HUES48 (cell line): ENCODE measurements around the gene CST8.
"Not testable (repeated sequence)": the region's sequence is repeated elsewhere in the genome, so short reads cannot be mapped to it uniquely, and the experiment has no call there.

ENCODE experiments used
- H3K27ac ChIP-seq: one replicate; pipeline ENCODE4 v1.7.0; 2013; ENCODE audit warnings: low read depth, low read length, inconsistent platforms
- H3K27me3 ChIP-seq: 2 replicates; pipeline ENCODE4 v1.6.1; 2013; ENCODE audit warnings: mild to moderate bottlenecking, low read length; ENCODE audit not compliant: control insufficient read depth, insufficient read depth
- H3K36me3 ChIP-seq: 2 replicates; pipeline ENCODE4 v1.6.1; 2013; ENCODE audit warnings: low read length; ENCODE audit not compliant: control insufficient read depth, insufficient read depth
- H3K4me1 ChIP-seq: 2 replicates; pipeline ENCODE4 v1.6.1; 2013; ENCODE audit warnings: mild to moderate bottlenecking, low read length; ENCODE audit not compliant: control insufficient read depth, insufficient read depth
- H3K4me3 ChIP-seq: 2 replicates; pipeline ENCODE4 v1.5.1; 2013; ENCODE audit warnings: mild to moderate bottlenecking, low read depth, low read length
- H3K9ac ChIP-seq: 2 replicates; pipeline ENCODE4 v1.6.1; 2013; ENCODE audit warnings: mild to moderate bottlenecking, low read depth, low read length, moderate library complexity
- H3K9me3 ChIP-seq: 2 replicates; pipeline ENCODE4 v1.6.1; 2013; ENCODE audit warnings: low read length; ENCODE audit not compliant: control insufficient read depth, insufficient read depth

The CST8 gene

DNA sequence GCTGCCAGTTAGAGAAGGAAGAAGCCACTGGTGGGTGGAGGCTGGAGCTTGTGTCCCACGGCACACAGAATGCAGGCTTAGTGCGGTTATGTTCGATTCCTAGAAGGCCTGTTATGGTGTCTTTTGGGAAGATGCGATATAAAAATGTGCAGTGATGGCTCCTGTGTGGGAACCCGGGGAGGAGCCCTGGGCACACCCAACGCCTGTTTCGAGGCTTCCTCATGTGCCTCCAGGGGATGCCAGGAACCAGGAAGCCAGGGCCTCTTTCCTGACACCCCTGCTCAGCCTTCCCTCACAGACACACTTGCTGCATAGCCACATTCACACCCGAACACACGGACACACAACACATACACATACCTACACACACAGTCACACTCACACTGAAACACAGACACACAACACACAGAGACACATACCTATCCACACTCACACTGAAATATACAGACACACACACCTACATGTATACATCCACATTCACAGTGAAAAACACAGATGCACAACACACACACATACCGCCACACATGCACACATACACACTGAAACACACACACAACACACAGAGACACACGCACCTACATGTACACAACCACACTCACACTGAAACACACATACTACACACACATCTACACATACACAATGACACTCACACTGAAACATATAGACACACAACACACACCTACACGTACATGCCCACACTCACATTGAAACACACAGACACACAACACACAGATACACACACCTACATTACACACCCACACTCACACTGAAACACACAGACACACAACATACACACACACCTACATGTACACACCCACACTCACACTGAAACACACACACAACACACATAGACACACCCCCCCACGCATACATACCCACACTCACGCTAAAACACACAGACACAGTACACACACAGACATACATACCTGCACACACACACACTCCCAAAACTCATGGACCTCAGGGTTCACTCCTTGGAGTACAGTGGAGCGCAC lies 37.1 kb upstream of the CST8 start:
- no peaks in the 10 kb centered on the region for H3K4me1 ChIP-seq
- H3K36me3 ChIP-seq = no peaks in the 10 kb centered on the region
- H3K27ac ChIP-seq = no peak overlapping the region
- H3K4me3 ChIP-seq = no peak overlapping the region
- no peaks in the 10 kb centered on the region for H3K27me3 ChIP-seq
- no peaks in the 10 kb centered on the region for H3K9me3 ChIP-seq
- H3K9ac ChIP-seq = no peak overlapping the region

DNA sequence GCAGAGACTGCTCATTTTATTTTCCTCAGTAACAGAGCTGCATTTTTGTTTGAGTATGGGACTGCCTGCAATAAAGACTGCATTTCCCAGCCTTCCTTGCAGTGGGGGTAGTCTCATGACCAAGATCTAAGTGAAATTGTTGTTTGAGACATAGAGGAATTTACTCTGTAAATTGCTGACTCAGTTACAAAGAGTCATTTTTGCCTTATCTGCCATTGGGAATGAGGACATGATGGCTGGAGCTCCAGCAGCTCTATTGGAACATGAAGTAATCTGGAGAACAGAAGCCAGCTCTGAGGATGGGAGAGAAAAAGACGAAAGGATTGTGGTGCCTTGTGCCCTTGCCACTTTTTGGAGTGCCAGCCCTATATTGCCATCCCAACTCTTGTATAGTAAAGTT lies 36.1 kb upstream of the CST8 start:
- Histone ChIP-seq H3K4me3 (no peak overlapping the region), H3K27me3 (no peaks in the 10 kb centered on the region), H3K4me1 (no peaks in the 10 kb centered on the region), H3K9ac (no peak overlapping the region), H3K27ac (no peak overlapping the region), H3K9me3 (no peaks in the 10 kb centered on the region), H3K36me3 (no peaks in the 10 kb centered on the region)

DNA sequence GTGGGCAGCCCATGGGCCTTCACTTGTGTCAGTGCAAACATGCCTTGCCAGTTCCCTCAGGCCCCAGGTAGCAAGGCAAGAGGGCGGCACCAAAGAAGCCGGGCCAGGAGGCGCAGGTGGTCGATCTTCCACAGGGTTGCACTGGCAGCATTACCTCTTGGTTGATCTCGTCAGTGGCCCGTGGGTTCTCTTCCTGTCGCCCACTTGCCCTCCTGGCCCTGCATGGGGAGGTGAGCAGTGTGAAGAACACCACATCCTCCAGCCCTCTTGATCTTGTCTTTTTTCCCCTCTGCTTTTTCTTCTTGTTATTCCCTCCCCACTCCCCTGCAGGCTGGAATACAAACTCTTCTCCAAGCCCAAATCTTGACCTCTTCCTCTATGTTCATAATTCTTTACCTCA lies 35.3 kb upstream of the CST8 start:
- no peak overlapping the region for H3K4me3 ChIP-seq
- H3K36me3 ChIP-seq = no peaks in the 10 kb centered on the region
- H3K9me3 ChIP-seq = no peaks in the 10 kb centered on the region
- H3K27me3 ChIP-seq = no peaks in the 10 kb centered on the region
- H3K9ac ChIP-seq = no peak overlapping the region
- H3K27ac ChIP-seq = no peak overlapping the region
- no peaks in the 10 kb centered on the region for H3K4me1 ChIP-seq

DNA sequence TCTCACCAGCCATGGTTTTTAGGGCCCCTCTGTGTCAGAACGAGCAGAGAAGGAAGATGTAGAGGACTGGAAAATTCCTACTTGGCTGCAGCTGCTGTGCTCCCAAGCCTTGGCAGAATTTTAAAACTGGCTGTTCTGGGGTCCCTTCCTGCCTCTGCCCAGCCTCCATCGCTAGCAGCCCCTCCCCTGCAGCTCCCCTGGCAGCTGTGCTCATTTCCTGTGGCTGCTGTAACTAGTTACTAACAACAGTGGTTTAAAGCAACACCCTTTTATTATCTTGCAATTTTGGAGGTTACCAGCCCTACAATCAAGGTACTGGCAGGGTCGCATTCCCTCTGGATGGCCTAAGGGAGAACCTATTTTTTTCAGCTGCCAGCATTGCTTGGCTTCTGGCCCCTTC lies 34.5 kb upstream of the CST8 start:
- H3K9me3 ChIP-seq = no peaks in the 10 kb centered on the region
- no peak overlapping the region for H3K27ac ChIP-seq
- no peaks in the 10 kb centered on the region for H3K27me3 ChIP-seq
- H3K4me3 ChIP-seq = no peak overlapping the region
- H3K9ac ChIP-seq = no peak overlapping the region
- H3K36me3 ChIP-seq = no peaks in the 10 kb centered on the region
- no peaks in the 10 kb centered on the region for H3K4me1 ChIP-seq

DNA sequence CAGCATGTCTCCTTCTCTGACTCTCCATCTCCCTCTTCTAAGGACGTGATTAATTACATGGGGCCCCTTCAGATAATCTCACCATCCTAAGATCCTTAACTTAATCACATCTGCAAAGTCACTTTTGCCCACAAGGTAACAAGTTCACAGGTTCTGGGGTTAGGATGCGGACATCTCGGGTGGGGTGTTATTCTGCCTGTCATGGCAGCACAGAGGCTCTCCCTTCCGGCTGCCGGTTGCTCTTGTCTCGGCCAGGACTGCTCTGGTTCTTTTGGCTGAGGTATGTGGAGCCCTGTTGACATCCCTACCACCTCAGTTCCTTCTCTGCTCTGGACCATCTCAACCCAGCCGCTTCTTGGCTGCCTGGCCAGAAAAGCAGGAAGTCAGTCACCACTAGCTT lies 34.0 kb upstream of the CST8 start:
- Histone ChIP-seq H3K4me3 (no peak overlapping the region), H3K27me3 (no peaks in the 10 kb centered on the region), H3K4me1 (no peaks in the 10 kb centered on the region), H3K9ac (no peak overlapping the region), H3K9me3 (no peaks in the 10 kb centered on the region), H3K36me3 (no peaks in the 10 kb centered on the region), H3K27ac (no peak overlapping the region)

DNA sequence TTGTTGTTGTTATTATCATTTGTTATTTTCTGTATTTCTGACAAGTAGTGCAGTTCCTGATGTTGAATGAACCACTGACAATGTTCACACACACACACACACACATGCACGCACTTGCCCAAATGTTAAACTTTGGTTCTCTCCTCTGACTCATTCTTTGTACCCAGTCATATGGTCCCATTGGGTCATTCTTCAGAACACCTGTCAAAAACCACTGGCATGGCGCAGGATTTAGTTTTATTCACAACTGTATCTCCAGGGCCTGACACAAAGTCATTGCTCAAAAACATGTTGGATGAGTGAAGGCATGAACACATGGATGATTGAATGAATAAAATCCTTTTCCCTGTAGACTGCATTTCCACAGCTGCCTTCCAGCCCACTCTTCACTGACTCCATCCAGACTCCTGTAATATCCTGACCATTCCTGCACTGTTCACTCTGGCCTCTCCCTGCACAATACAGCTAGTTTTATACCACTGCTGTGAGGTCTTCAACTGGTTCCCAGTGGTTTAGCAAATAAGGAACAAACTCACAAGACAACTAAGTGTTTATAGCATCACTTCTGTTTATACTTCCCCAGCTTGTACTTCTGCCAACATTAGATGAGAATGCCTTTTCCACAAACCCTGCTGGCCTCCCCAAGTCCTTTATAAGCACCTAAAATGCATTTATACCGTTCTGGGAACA lies 31.3 kb upstream of the CST8 start:
- Histone ChIP-seq H3K27ac (no peak overlapping the region), H3K9ac (no peak overlapping the region), H3K9me3 (peaks cover 8% of the 10 kb centered on the region), H3K27me3 (no peaks in the 10 kb centered on the region), H3K4me3 (no peak overlapping the region), H3K36me3 (no peaks in the 10 kb centered on the region), H3K4me1 (no peaks in the 10 kb centered on the region)

DNA sequence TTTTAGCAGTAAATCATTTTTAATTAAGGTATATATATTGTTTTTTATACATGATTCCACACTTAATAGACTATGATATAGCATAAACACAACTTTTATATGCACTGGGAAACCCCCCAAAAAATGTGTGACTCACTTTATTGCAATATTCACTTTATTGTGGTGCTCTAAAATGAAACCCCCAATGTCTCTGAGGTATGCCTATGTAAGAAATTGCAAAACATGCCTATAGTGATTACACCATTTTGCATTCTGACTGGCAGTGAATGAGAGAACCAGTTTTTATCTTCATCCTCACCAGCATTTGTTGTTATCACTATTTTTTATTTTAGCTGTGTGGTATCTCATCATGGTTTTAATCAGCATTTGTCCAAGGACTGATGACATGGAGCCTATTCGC lies 29.7 kb upstream of the CST8 start:
- Histone ChIP-seq H3K4me1 (no peaks in the 10 kb centered on the region), H3K9ac (no peak overlapping the region), H3K27me3 (no peaks in the 10 kb centered on the region), H3K4me3 (no peak overlapping the region), H3K9me3 (peaks cover 20% of the 10 kb centered on the region), H3K27ac (no peak overlapping the region), H3K36me3 (no peaks in the 10 kb centered on the region)

DNA sequence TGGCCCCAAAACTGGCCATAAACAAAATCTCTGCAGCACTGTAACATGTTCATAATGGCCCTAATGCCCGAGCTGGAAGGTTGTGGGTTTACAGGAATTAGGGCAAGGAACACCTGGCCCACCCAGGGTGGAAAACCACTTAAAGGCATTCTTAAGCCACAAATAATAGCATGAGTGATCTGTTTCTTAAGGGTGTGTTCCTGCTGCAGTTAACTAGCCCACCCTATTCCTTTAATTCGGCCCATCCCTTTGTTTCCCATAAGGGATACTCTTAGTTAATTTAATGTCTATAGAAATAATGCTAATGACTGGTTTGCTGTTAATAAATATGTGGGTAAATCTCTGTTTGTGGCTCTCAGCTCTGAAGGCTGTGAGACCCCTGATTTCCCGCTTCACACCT lies 24.0 kb upstream of the CST8 start:
- not testable (repeated sequence) for H3K27ac ChIP-seq, H3K36me3 ChIP-seq
- peaks cover 39% of the 10 kb centered on the region for H3K9me3 ChIP-seq

DNA sequence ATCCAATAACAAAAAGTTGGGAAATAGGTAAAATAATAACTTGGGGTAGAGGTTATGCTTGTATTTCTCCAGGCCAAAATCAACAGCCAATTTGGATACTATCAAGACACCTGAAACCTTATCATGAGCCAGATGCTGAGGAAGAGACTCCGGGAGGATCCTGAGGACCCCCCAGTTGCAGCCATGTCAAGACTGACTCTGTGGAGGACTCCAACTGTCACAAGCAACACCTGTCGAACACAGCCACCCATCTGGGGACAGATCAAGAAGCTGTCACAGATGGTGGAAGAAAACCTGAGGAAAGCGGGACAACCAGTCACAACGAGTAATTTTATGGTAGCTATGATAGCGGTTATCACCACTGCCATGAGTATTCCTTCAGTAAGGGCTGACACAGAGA lies 18.6 kb upstream of the CST8 start:
- H3K9me3 ChIP-seq, H3K9ac ChIP-seq, H3K4me3 ChIP-seq, H3K36me3 ChIP-seq, H3K27me3 ChIP-seq, H3K27ac ChIP-seq: not testable (repeated sequence)
- peaks cover 31% of the 10 kb centered on the region for H3K4me1 ChIP-seq

More for the DNA sequence above, 24.0 kb upstream of the CST8 start:
- H3K4me3 ChIP-seq, H3K9ac ChIP-seq, H3K27me3 ChIP-seq: not testable (repeated sequence)
- H3K4me1 ChIP-seq = peaks cover 11% of the 10 kb centered on the region

DNA sequence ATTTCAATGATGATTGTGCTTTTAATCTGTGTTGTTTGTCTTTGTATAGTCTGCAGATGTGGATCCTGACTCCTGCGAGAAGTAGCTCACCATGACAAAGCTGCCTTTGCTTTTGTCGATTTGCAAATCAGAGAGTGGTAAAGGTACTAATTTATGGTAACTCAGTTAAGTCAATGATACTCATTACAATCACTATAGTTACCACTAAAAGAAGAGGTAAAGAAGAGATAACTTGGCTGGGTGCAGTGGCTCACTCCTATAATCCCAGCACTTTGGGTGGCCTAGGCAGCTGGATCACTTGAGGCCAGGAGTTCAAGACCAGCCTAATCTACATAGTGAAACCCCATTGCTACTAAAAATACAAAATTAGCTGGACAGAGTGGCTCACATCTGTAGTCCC lies 17.6 kb upstream of the CST8 start:
- peaks cover 31% of the 10 kb centered on the region for H3K4me1 ChIP-seq
- H3K9me3 ChIP-seq, H3K27me3 ChIP-seq, H3K9ac ChIP-seq, H3K36me3 ChIP-seq, H3K4me3 ChIP-seq: not testable (repeated sequence)
- H3K27ac ChIP-seq = peak overlapping the region; percentile 59

DNA sequence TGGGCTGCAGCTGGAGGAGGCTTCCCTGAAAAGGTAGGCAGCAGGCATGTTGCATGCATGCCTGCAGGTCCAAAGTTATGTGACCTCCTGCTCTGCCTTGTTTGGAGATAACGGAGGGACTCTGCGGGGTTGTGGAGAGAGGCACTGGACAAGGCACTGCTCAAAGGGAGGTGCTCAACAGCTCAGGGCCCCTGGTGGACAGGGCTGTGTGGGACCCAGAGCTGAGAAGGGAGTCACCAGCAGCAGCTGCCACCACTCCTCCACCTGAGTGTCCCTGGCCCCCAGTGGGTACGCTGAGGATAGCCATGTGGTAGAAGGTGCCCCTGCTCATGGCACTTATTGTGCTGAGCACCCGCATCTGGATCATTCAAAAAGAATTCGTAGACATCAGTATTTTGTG lies 15.5 kb upstream of the CST8 start:
- H3K4me3 ChIP-seq = no peak overlapping the region
- H3K9ac ChIP-seq = no peak overlapping the region
- H3K4me1 ChIP-seq = peaks cover 29% of the 10 kb centered on the region
- H3K9me3 ChIP-seq = no peaks in the 10 kb centered on the region
- no peaks in the 10 kb centered on the region for H3K36me3 ChIP-seq
- no peaks in the 10 kb centered on the region for H3K27me3 ChIP-seq
- no peak overlapping the region for H3K27ac ChIP-seq
